Endothelial cell of umbilical vein (primary cell): Measurements from ENCODE around the gene PLCG2. TPM values are rescaled to one million over a fixed set of nuclear protein-coding genes. Genes with fewer than 3 reads are reported as not detected.

Experiments
- BruUV-seq: library from RNA; stranded (reverse); fragments of 400-500 nt; replicated peaks from 2 replicates; lab custom pipeline; 2021; lab: Mats Ljungman, UMichigan
- CTCF ChIA-PET: fragments of 300-600, 350-600 bp; sonication (Branson Sonifier 250); formaldehyde crosslinking; loops from one replicate; lab custom pipeline; 2021; ENCODE audit warnings: antibody characterized with exemption, inconsistent platforms; lab: Charles Lee
- POLR2A ChIA-PET: fragments of 300-600, 350-600 bp; sonication (Branson Sonifier 250); formaldehyde crosslinking; loops from one replicate; lab custom pipeline; 2021; ENCODE audit warnings: antibody characterized with exemption, inconsistent platforms; lab: Charles Lee
- DNase-seq: peaks from one replicate; pipeline ENCODE4 v3.0.0-alpha.2; 2011; ENCODE audit warnings: low read depth, low spot score
- FAIRE-seq: peaks from 2 replicates; lab custom pipeline; 2011; peaks lifted over from hg19 to GRCh38; lab: Jason Lieb, UNC
- H2AFZ ChIP-seq: 2 replicates; pipeline ENCODE4 v1.6.0; 2012; ENCODE audit warnings: low read depth, low read length, control low read depth, inconsistent platforms
- H3K27ac ChIP-seq: 2 replicates; pipeline ENCODE4 v1.5.1; 2011; ENCODE audit warnings: low read depth, mild to moderate bottlenecking, control low read depth, low read length, moderate library complexity; ENCODE audit not compliant: insufficient read depth
- H3K27me3 ChIP-seq, 2 experiments: 2 replicates each; pipeline versions ENCODE4 v1.6.0 to v1.6.1; 2011; ENCODE audit warnings: low read length in 2 of 2, mixed read lengths in 1 of 2; ENCODE audit not compliant: control insufficient read depth in 2 of 2, insufficient read depth in 2 of 2
- H3K36me3 ChIP-seq, 2 experiments: 2 replicates in 1 of 2; 3 replicates in 1 of 2; pipeline ENCODE4 v1.5.1; 2011; ENCODE audit warnings: low read length in 2 of 2, mild to moderate bottlenecking in 1 of 2, moderate library complexity in 1 of 2; ENCODE audit not compliant: control insufficient read depth in 2 of 2, insufficient read depth in 2 of 2; ENCODE audit errors: extremely low read depth in 1 of 2
- H3K4me1 ChIP-seq: 3 replicates; pipeline ENCODE4 v1.5.1; 2011; ENCODE audit warnings: mild to moderate bottlenecking, low read length; ENCODE audit not compliant: control insufficient read depth, insufficient read depth; ENCODE audit errors: extremely low read depth
- H3K4me2 ChIP-seq: 2 replicates; pipeline ENCODE4 v1.6.1; 2011; ENCODE audit warnings: low read length, control low read depth, mixed read lengths; ENCODE audit not compliant: insufficient read depth
- H3K4me3 ChIP-seq, 3 experiments: fragments of 200-600 bp in 1 of 3; sonication (generic), shearing (Covaris generic) in 1 of 3; replicated peaks in 1 of 3; 2 replicates each; pipeline ENCODE4 v1.5.1; 2011 to 2016; ENCODE audit warnings: control low read depth in 3 of 3, low read length in 3 of 3, mild to moderate bottlenecking in 2 of 3, inconsistent platforms in 1 of 3, low read depth in 1 of 3, moderate library complexity in 1 of 3; ENCODE audit not compliant: insufficient read depth in 1 of 3
- H3K79me2 ChIP-seq: 2 replicates; pipeline ENCODE4 v1.6.0; 2012; ENCODE audit warnings: low read length, inconsistent platforms; ENCODE audit not compliant: control insufficient read depth, insufficient read depth
- H3K9ac ChIP-seq: replicated peaks from 2 replicates; pipeline ENCODE3; 2011; ENCODE audit warnings: low read length, control low read depth; ENCODE audit not compliant: insufficient read depth; ENCODE audit errors: extremely low read depth
- H3K9me1 ChIP-seq: replicated peaks from 3 replicates; pipeline ENCODE4 v1.6.0; 2011; ENCODE audit warnings: mild to moderate bottlenecking, low read length; ENCODE audit not compliant: control insufficient read depth, insufficient read depth; ENCODE audit errors: extremely low read depth
- H3K9me3 ChIP-seq: replicated peaks from 2 replicates; pipeline ENCODE4 v1.5.1; 2012; ENCODE audit warnings: low read length, inconsistent platforms; ENCODE audit not compliant: control insufficient read depth, insufficient read depth
- H4K20me1 ChIP-seq: replicated peaks from 2 replicates; pipeline ENCODE3; 2011; ENCODE audit warnings: mild to moderate bottlenecking, low read length; ENCODE audit not compliant: control insufficient read depth, insufficient read depth; ENCODE audit errors: extremely low read depth
- EZH2 ChIP-seq: IDR thresholded peaks from 2 replicates; pipeline ENCODE4 v1.6.1; 2012; ENCODE audit warnings: borderline replicate concordance, low read depth, mild to moderate bottlenecking, moderate library complexity, low read length, inconsistent platforms; ENCODE audit not compliant: severe bottlenecking
- FOS ChIP-seq: IDR thresholded peaks from 2 replicates; pipeline ENCODE4 v1.6.1; 2011; ENCODE audit warnings: mild to moderate bottlenecking, low read length, moderate library complexity, borderline replicate concordance; ENCODE audit not compliant: insufficient read depth
- GATA2 ChIP-seq: IDR thresholded peaks from 2 replicates; pipeline ENCODE4 v1.7.0; 2011; ENCODE audit warnings: low read depth, mild to moderate bottlenecking, moderate library complexity, mixed read lengths, low read length; ENCODE audit not compliant: insufficient read length, insufficient read depth
- POLR2AphosphoS5 ChIP-seq: IDR thresholded peaks from 2 replicates; pipeline ENCODE4 v1.6.1; 2012; ENCODE audit warnings: low read depth, mild to moderate bottlenecking, control low read depth, low read length, moderate library complexity; ENCODE audit not compliant: insufficient read depth
- dilution Hi-C: fragments of 300-500 bp; cut with MboI; formaldehyde crosslinking; loops from one replicate; pipeline ENCODE4 v1.15.0; 2019; ENCODE audit warnings: low sequenced_read_pairs; ENCODE audit not compliant: extremely low pct_ligation_motif_present
- intact Hi-C: fragments of 100-400 bp; cut with micrococcal nuclease; formaldehyde crosslinking; loops from one replicate; pipeline ENCODE4 v1.10.0; 2022
- polyA plus RNA-seq, 4 experiments: library from polyadenylated mRNA; depleted of rRNA in 3 of 4; stranded (reverse) in 3 of 4; unstranded in 1 of 4; fragments of >200 nt; gene quantifications; 2 replicates each; pipeline versions ENCODE4 v1.2.1 to v1.2.3, GENCODE V29; 2011 to 2012; ENCODE audit warnings: missing spikeins in 1 of 4
- total RNA-seq: library from RNA; stranded (reverse); gene quantifications from 2 replicates; pipeline ENCODE4 v1.2.3, GENCODE V29; 2021
- TF ChIP-seq, protein P1 (sequence below): IDR thresholded peaks from 2 replicates; pipeline ENCODE4 v1.6.1; 2011; ENCODE audit not compliant: insufficient read depth, insufficient read length

The PLCG2 gene
- total and polyA plus RNA-seq, 2 donors (not counting 3 experiments of a cell fraction or from before 2014, with no cell fraction given): 10.8 to 13.6 TPM

DNA sequence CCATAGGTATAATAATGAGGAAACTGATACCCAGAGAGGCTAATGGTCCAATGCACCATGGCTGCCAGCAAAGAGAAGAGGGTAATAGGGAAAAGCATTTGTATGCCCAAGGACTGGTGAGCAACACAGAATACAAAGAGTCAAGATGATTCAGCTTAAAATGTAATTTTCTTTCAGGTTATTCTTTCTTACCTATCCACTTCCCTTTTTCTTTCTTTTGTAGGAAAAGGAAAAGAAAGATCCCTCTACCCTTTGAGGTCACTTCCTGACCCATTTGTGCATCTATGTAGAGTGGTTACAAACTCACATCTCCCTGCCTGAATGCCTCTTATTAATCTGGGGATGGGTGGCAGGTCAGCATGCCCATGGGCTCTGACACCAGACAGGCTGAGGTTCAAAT lies 3.5 kb upstream of the PLCG2 start:
- no peak for TF ChIP-seq POLR2AphosphoS5
- TF ChIP-seq GATA2: no peak
- BruUV-seq: no TSS peak
- Histone ChIP-seq H2AFZ (no peak overlapping the region), H3K27me3 (peaks cover 4 to 5% of the 10 kb centered on the region in 2 experiments), H3K9me1 (no peaks in the 10 kb centered on the region), H3K4me2 (no peak overlapping the region), H3K9me3 (no peaks in the 10 kb centered on the region), H3K36me3 (no peaks in the 10 kb centered on the region), H3K9ac (no peak overlapping the region), H3K27ac (no peak overlapping the region), H3K4me1 (peaks cover 6% of the 10 kb centered on the region), H4K20me1 (no peaks in the 10 kb centered on the region), H3K79me2 (no peaks in the 10 kb centered on the region), H3K4me3 (no peak overlapping the region)
- dilution Hi-C loops: no loop called here
- ChIA-PET POLR2A (no interaction called here), CTCF (no interaction called here)
- DNase-seq (no peak), FAIRE-seq (no peak)
- intact Hi-C loops: no loop called here

DNA sequence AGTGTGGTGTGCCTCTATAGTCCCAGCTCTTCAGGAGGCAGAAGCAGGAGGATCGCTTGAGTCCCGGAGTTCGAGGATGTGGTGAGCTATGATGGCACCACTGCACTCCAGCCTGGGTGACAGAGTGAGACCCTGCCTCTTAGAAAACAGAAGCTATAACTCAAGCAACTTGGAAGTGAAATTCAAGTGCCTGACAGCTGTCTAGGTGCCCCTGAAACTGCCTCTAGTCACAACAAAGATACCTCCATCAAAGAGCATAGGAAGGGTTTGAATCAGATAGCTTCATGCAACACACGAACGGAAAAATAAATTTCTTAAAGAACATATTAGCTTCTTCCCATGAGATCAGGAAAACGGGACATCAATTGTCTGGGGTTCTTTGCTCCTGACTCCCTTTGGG lies 860 bp upstream of the PLCG2 start:
- peaks cover 6% of the 10 kb centered on the region for H3K4me1 ChIP-seq
- no peak overlapping the region for H2AFZ ChIP-seq
- no peak overlapping the region for H3K4me3 ChIP-seq
- DNase-seq (no peak), FAIRE-seq (no peak)
- intact Hi-C loops (loop anchor here (2.0 kb wide), 1 partner anchor 21 kb away; no protein-coding TSS in a partner anchor), dilution Hi-C loops (no loop called here)
- no peak overlapping the region for H3K9ac ChIP-seq
- BruUV-seq: no TSS peak
- H3K27me3 ChIP-seq: peaks cover 5% of the 10 kb centered on the region in 2 experiments
- peak overlapping the region; percentile 72 for H3K4me2 ChIP-seq
- ChIA-PET POLR2A (no interaction called here), CTCF (interaction anchor here (0.8 to 3.5 kb wide), 3 partner anchors 21 to 95 kb away, joined by 3 to 27 read pairs (median 4); no protein-coding TSS in a partner anchor)
- TF ChIP-seq EZH2 (no peak), FOS (no peak), POLR2AphosphoS5 (no peak), GATA2 (no peak)
- TF ChIP-seq, protein P1, sequence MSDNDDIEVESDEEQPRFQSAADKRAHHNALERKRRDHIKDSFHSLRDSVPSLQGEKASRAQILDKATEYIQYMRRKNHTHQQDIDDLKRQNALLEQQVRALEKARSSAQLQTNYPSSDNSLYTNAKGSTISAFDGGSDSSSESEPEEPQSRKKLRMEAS: no peak
- no peak overlapping the region for H3K27ac ChIP-seq
- no peaks in the 10 kb centered on the region for H3K9me1 ChIP-seq
- no peaks in the 10 kb centered on the region for H3K79me2 ChIP-seq
- no peaks in the 10 kb centered on the region for H3K9me3 ChIP-seq
- no peaks in the 10 kb centered on the region for H4K20me1 ChIP-seq
- H3K36me3 ChIP-seq: no peaks in the 10 kb centered on the region
